Erythroblast (primary cell): Measurements from ENCODE around the gene LGMN.

Experiments
- GATA1 ChIP-seq: IDR thresholded peaks from 2 replicates; pipeline ENCODE4 v1.6.1; 2011; ENCODE audit warnings: low read depth, mild to moderate bottlenecking, control low read depth, low read length, moderate library complexity
- POLR2A ChIP-seq: IDR thresholded peaks from 2 replicates; pipeline ENCODE4 v1.6.1; 2011; ENCODE audit warnings: mild to moderate bottlenecking, low read length

DNA sequence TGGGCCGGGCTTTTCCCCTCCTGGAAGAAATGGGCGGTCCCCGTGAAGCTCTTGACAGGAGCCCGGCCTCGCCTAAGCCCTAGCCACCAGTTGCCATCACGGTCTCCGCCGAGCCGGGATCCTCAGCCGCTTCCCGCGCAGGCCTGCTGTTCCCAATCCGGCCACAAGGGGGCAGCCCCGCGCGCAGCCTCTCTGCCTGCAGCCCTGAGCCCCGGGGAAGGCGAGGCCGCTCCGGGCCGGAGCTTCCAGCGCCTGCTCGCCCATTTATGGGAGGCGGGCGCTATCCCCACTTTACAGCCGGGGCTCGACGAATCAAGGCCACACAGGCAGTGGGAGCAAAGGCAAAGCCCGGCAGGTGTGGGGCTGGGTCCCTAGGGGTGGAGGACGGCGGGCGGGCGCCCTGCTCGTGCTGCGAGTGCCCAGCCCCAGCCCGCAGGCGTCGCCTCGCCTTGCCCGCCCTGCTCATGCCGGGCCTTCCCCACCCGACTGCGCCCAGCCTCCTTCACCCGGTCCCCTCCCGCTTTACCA is 61.5 kb downstream of the LGMN start:
- no peak for TF ChIP-seq POLR2A
- no peak for TF ChIP-seq GATA1
